Measurements from ENCODE around the gene COA8. TPM values are rescaled to one million over a fixed set of nuclear protein-coding genes. Genes with fewer than 3 reads are reported as not detected.

Gene COA8
- total and polyA plus RNA-seq, 9 of the 15 experiments (the other 6 are each of a cell fraction or from before 2014, with no cell fraction given): 5.0 to 35.3 (median 25.7) TPM

DNA sequence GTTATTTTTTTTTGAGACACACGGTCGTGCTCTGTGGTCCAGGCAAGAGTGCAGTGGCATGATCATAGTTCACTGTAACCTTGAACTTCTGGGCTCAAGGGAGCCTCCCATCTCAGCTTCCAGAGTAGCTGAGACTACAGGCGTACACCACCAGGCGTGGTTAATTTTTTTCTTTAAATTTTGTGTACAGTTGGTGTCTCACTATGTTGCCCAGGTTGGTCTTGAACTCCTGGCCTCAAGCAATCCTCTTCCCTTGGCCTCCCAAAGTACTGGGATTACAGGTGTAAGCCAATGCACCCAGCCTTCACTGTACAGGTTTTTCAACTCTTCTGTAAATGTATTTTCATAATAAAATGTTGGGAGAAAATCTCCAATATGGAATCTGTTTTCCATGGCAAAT is 60.5 kb downstream of the COA8 start:
- Histone ChIP-seq H4K20me1 (replicated peaks; ENCODE audit: control insufficient read depth, insufficient read depth, low read length) (no peaks in the 10 kb centered on the region), H2AFZ (ENCODE audit: low read depth, low read length) (no peak overlapping the region), H3K4me2 (ENCODE audit: insufficient read depth, low read length) (no peak overlapping the region), H3K9ac (ENCODE audit: insufficient read depth in 1 of 2, low read depth in 2 of 2, low read length in 2 of 2) (no peak overlapping the region), H3K27ac (ENCODE audit: extremely low read depth, low read depth, low read length) (no peak overlapping the region), H3K9me3 (replicated peaks; ENCODE audit: control insufficient read depth, insufficient read depth, low read depth, low read length) (no peaks in the 10 kb centered on the region), H3K4me3 (no peak overlapping the region), H3K27me3 (ENCODE audit: control insufficient read depth in 2 of 2, insufficient read depth in 2 of 2, low read length in 2 of 2) (no peaks in the 10 kb centered on the region), H3K9me1 (ENCODE audit: control insufficient read depth, insufficient read depth, low read length) (no peaks in the 10 kb centered on the region), H3K36me3 (ENCODE audit: control insufficient read depth, insufficient read depth, low read length) (no peaks in the 10 kb centered on the region), H3K4me1 (replicated peaks in 1 of 2; ENCODE audit: control insufficient read depth in 2 of 2, insufficient read depth in 2 of 2, low read length in 2 of 2) (peaks cover 9 to 17% of the 10 kb centered on the region in 2 experiments; a peak in 4 of 5 replicates), H3K79me2 (ENCODE audit: control insufficient read depth, insufficient read depth, low read length) (no peaks in the 10 kb centered on the region; the same call in 2 of the 3 replicates)
- in situ Hi-C loops (cut with MboI): no loop called here
- DNase-seq (ENCODE audit: extremely low read depth in 1 of 4, low spot score in 3 of 4) (no peak), ATAC-seq (no peak), FAIRE-seq (no peak)
- ChIA-PET CTCF (ENCODE audit: low intra/inter-chr PET ratio) (interaction anchor here (0.6 kb wide), 1 partner anchor 26 kb away, joined by 3 read pairs; no protein-coding TSS in a partner anchor), POLR2A (no interaction called here)
- 51% methylated on average over 4 of the region's 4 CpGs for WGBS (ENCODE audit: insufficient coverage, low coverage, missing lambda C conversion rate)
- intact Hi-C loops (cut with micrococcal nuclease): no loop called here
- TF ChIP-seq KLF10 (CRISPR knock-in tag; IDR thresholded peaks at IDR 0.05) (no peak), FOXK2 (conservative IDR thresholded peaks at IDR 0.05 in 1 of 2, IDR thresholded peaks at IDR 0.05 in 1 of 2; ENCODE audit: low read depth in 2 of 2) (no peak), TCF3 (CRISPR knock-in tag; IDR thresholded peaks at IDR 0.05) (no peak), CBFA2T2 (conservative IDR thresholded peaks at IDR 0.05) (no peak), DPF2 (IDR thresholded peaks at IDR 0.05) (no peak), MCM5 (IDR thresholded peaks at IDR 0.05; ENCODE audit: low read depth) (no peak), ARID1B (IDR thresholded peaks at IDR 0.05) (no peak), ARID3B (CRISPR knock-in tag; IDR thresholded peaks at IDR 0.05; ENCODE audit: borderline replicate concordance) (no peak), HDAC1 (IDR thresholded peaks at IDR 0.05) (no peak), HOXB6 (CRISPR knock-in tag; IDR thresholded peaks at IDR 0.05; ENCODE audit: borderline replicate concordance) (no peak), SRSF9 (IDR thresholded peaks at IDR 0.05; ENCODE audit: borderline replicate concordance, low read depth, low read length) (no peak)
- TF ChIP-seq, protein P1, sequence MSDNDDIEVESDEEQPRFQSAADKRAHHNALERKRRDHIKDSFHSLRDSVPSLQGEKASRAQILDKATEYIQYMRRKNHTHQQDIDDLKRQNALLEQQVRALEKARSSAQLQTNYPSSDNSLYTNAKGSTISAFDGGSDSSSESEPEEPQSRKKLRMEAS (CRISPR knock-in tag; IDR thresholded peaks at IDR 0.05): no peak
- TF ChIP-seq, protein P2, sequence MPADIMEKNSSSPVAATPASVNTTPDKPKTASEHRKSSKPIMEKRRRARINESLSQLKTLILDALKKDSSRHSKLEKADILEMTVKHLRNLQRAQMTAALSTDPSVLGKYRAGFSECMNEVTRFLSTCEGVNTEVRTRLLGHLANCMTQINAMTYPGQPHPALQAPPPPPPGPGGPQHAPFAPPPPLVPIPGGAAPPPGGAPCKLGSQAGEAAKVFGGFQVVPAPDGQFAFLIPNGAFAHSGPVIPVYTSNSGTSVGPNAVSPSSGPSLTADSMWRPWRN (IDR thresholded peaks at IDR 0.05; ENCODE audit: low read depth): no peak
- BruUV-seq (replicated peaks): no TSS peak
